ENCODE measurements around the gene EDN2.

- TF ChIP-seq POLR2A (IDR thresholded peaks at IDR 0.05) = no peak
- no peak for TF ChIP-seq CTCF (IDR thresholded peaks at IDR 0.05 in 4 of 5, conservative IDR thresholded peaks at IDR 0.05 in 1 of 5)
These were observed 19.6 kb downstream of the EDN2 start for GRCh38 chr1:41464885-41465284.
